Measurements from ENCODE around the gene PDE3B.

- TF ChIP-seq CTCF (optimal IDR thresholded peaks at IDR 0.05 in 1 of 3, IDR thresholded peaks at IDR 0.05 in 1 of 3, conservative IDR thresholded peaks at IDR 0.05 in 1 of 3; ENCODE audit: extremely low read depth in 1 of 3, insufficient read depth in 2 of 3, low read length in 3 of 3) (no peak), EZH2 (IDR thresholded peaks at IDR 0.05; ENCODE audit: low read length) (no peak)
Measured at GRCh38 chr11:14705067-14705466, 61.5 kb downstream of the PDE3B start.

All from keratinocyte (primary cell).